CD4-positive, alpha-beta T cell treated with Interleukin-4 for 4 hours (primary cell): ENCODE results near the gene EPGN.

ENCODE experiments used
- DNase-seq: peaks from one replicate; pipeline ENCODE4 v3.0.0-alpha.2; 2020

Gene EPGN, protein sequence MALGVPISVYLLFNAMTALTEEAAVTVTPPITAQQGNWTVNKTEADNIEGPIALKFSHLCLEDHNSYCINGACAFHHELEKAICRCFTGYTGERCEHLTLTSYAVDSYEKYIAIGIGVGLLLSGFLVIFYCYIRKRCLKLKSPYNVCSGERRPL

GRCh38 chr4:74308215-74308614, at the start of gene EPGN:
Gene EPGN (plus strand): TSS chr4:74308470. CDS start chr4:74308534, 64 bp downstream.
- no peak for DNase-seq

DNA sequence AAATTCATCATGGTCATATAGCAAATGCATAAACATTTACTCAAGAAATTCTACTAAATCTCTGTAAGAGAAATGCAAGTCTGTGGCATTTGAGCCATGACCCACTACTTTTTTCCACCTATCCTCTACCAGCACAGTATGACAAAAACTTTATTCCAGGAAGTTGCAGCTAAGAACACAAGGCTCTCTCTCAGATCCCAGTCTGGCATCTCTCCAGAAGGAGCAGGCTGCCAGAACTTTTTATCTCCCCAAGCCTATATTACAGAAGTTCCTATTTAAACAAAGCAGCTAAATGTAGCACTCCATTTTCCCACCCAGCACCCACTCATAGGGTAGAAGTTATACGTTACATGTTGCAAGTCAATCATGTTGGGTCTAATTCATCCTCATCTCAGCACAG, 49.3 kb upstream of the EPGN start:
- DNase-seq, result no peak

DNA sequence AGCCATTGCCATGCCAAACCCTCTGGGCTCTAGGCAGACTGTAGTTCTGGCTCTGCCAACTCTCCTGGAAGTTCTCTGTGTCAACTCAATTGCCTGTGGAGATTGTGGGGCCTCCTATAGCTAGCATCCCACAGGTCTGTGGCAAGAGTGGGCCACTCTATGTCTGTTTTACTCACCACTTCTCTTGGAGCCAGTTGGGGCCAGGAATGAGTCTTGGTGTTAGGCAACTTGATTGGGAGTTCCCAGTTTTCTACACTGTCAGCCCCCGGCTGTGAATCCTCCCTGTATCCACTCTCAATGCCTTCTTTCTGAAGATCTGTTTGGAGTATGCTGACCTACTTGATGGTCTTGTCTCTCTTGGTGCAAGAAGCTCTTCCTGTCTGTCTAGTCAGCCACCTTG, 48.2 kb upstream of the EPGN start:
- DNase-seq, result no peak

GRCh38 chr4:74262522-74262921, 45.7 kb upstream of the EPGN start:
- DNase-seq, result no peak

DNA sequence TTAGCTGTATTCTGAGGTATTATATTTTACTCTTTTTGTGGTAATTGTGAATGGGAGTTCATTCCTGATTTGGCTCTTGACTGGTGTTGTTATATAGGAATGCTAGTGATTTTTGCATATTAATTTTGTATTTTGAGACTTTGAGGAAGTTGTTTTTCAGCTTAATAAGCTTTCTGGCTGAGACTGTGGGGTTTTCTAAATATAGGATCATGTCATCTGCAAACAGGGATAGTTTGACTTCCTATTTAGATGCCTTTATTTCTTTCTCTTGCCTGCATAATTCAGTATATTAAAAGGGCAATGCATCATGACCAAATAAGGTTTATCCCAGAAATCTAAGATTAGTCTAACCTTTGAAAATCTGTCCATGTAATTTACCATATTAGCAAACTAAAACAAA, 44.7 kb upstream of the EPGN start:
- DNase-seq, result no peak

DNA sequence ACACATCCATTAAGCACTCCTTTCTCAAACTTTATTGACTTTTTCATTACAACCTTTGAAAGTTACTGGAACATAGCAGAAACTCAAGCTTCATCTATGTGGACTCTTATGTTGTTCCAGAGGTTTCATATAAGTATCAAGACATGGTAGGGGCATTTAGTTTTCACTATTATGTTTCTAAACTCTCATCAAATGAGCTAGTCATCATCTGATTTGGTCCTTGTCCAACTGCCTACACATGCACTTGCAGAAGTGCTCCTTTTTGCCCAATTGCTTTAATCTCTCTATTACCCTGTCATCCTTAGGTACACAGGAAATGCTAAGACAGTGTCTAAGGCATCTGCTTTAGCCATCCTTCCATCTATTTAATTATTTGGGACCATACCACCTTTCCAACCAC, 42.2 kb upstream of the EPGN start:
- no peak for DNase-seq

GRCh38 chr4:74267998-74268606, 40.2 kb upstream of the EPGN start:
- DNase-seq, result no peak

GRCh38 chr4:74268643-74269042, 39.6 kb upstream of the EPGN start:
- DNase-seq, result no peak

DNA sequence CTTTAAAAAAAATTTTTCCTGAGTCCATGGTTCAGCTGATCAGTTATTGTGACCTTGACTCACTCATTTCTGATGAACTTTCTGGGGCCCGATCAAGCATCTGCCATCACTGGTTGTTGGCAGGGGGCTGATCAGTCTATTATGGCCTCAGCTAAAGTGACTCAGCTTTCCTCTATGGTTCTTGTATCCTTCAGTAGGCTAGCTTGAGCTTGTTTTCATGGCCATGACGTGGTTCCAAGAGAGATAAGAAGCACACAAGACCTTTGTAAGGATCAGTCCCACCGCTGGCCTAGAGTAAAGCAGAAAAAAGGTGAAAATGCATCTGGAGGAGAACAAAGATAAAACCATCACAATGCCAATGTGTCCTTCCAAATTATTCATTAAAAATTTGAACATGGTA, 29.8 kb upstream of the EPGN start:
- no peak for DNase-seq

- DNase-seq, result no peak
These were observed 28.6 kb upstream of the EPGN start for GRCh38 chr4:74279716-74280115.

GRCh38 chr4:74282926-74283325, 25.3 kb upstream of the EPGN start:
- no peak for DNase-seq

DNA sequence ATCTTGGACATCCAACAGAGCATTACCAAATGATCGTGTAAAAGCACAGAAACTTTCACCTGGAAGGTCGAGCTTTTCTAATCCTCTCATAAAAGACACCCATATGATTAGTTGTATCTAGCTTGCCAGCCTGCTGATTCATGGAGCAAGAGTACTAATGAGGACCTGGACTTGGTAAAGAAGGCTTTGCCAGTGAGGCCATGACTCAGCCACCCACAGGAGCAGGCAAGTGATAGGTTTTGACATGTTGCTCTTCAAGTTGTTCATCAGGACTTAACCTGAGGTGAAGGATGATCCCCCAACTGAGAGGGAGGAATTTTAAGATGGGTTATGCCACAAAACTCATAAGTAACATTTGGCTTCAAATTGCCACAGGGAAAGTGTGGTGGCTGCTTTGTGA, 24.7 kb upstream of the EPGN start:
- no peak for DNase-seq

DNA sequence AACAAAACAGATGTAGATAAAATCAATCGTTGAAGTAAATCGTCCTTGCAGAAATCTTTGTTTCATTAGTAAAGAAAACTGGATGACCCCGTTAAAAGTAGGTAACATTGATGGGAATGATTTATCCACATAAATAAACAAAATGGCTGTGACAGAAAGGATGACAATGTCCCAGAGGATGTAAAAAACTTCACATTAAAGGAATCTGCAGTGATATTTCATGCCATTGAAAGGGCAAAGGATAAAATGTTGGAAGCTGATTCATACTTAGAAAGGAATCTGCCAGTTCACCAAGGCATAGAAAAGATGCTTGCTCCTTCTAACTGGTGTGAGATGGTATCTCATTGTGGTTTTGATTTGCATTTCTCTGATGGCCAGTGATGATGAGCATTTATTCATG, 24.2 kb upstream of the EPGN start:
- DNase-seq, result no peak

- DNase-seq, result no peak
These were observed 21.1 kb upstream of the EPGN start for GRCh38 chr4:74287164-74287563.

- no peak for DNase-seq
These were observed 20.5 kb upstream of the EPGN start for GRCh38 chr4:74287791-74288190.

GRCh38 chr4:74291471-74291870, 16.8 kb upstream of the EPGN start:
- DNase-seq, result no peak

DNA sequence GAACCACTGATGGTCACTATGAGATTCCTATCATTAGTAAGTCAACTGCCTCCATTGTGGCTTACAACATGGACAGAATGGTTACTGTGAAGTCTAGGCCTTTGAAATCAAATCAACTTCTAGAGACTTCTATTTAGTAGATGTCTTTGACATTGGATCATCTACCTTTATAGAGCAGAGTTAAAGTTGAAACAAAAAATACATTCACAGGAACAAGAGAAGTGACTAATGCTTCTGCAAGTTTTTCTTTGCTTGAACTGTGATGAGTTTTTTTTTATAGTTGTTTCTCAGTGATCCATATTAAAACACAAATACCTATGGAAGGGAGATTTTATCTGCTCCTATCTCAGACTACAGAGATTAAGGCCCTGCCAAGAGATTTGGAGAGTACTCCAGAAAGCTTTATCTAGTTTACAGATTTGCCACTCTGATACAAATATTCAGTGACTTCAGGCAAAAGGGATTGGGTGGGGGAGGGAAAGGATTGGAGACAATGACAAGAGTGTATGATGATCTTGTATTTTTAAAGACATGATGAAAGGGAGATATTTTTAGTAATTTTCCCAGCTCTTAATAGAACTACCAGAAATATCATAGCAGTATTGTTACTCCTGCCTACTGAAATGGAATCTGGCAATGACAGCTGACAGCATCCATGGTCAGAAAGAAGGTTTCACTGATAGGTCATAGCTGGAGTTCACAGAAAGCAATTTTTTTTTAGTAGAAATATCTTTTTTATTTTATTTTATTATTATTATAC, 16.0 kb upstream of the EPGN start:
- no peak for DNase-seq

DNA sequence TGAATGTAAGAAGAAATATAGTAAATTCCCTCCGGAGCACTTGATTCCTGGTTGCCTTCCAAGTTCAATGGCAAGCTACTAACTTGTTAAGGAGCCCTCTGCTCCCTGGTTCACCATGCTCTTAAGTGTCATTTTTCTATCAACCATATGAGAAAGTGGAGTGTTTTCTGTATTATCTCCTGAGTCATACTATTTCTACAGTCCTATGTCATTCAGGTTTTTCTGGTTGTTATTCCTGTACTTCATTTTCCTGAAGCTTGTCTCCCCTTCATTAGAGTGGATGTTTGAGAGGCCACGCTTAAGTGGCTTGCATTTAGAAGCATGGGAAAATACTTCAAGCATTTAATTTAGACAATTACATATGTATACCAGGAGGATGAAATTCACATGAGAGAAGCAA, 14.7 kb upstream of the EPGN start:
- no peak for DNase-seq

DNA sequence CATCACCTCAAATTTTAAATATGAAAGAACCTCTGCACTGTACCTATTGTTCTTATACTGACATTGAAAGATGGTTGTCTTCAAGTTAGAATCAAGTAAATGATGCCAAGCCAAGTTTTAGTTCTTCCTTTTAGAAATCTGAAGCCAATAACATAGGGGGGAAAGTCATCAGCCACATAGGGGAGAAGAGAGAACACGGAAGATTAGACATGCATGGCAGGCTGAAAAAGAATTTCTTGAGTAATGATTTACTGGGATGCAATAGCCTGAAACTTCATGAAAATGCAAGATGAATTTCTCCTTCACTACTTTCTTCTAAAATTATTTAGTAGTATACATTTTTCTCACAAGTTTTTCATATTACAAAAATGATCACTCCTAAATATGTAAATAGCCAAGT, 13.6 kb upstream of the EPGN start:
- DNase-seq, result no peak

DNA sequence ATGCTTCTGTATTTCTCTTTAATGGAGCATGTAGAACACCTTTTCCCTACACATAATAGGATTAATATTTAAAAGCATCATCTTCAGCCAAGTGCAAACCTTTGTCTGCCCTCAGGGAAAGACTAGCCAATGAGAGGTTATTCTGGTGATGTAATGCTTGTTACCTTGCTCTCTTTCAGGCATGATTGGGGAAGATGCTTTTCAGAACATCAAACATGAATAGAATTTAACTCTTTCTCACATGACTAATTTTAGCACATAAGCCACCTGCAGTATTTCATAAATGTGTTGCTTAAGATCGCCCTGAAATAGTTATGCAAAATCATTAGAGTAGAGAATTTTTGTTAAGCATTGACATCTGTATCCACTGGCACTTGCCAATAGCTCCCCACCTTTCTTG, 10.7 kb upstream of the EPGN start:
- DNase-seq, result no peak

DNA sequence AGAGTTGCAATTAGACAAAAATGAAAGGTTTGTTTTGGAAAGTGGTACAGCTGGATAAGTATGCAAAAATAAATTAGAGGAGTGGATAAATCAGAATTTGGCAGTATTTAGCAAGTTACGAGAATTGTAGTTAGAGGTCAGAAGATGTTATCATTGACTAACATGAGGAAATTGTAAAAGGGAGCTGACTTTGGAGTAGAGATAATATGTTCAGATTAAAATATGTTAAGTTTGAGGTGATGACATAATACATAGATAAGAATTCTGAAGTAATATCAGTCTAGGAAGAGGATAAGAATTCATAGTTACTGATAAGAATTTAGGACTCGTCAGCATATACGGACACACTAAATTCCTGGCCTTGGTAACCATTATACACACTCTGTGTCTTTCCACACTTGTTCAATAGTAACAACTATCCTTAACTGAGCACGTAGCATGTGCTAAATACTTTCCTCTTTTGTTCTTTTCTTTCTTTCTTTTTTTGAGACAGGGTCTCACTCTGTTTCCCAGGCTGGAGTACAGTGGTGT, 4.1 kb upstream of the EPGN start:
- no peak for DNase-seq

DNA sequence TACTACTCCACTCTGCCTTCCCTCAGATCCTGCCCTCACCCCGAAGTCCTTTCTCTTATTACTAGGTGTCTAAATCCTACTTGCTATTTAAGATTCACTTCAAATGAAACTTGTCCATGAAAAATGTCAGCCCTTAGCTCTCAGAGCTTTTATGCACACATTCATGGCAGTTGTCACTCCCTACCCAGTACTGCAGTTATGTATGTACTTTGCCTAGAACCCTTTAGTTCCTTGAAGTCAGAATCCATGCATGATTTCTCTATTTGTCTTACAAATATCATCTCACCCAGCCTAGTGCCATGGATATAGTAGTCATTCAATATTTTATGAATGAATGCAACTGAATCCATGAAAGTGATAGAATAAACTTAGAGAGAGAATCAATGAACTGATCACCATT, 3.3 kb upstream of the EPGN start:
- DNase-seq, result no peak

- no peak for DNase-seq
These were observed 1.1 kb upstream of the EPGN start for GRCh38 chr4:74307170-74307569.

DNA sequence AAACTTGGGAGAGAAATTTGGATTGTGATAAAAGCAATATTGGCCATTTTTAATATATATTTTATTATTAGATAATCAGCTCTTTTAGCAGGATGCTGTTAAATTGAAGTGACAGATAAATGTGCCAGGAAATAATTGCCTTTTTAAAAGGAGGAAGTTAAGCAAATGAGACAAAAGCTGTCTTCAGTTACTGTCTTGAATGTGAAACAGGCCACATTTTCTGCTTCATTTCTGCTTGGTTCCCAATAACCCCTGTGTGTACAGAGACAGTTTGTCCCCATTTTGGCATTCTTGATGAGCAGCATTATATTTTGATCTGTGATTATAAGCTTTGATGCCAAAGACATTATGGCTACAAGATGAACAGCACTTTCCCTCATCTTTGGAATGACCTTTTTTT, 953 bp downstream of the EPGN start:
- DNase-seq, result no peak
